ENCODE data around the gene DCAF8.

DCAF8 gene

GRCh38 chr1:160238408-160238807 is 23.9 kb downstream of the DCAF8 start:
- peak in 1 of 2 experiments; percentile 37 for DNase-seq (ENCODE audit: low read depth in 1 of 2, low spot score in 1 of 2)
- Histone ChIP-seq H3K4me3 (replicated peaks; ENCODE audit: insufficient read depth, low read length) (no peak overlapping the region), H3K27me3 (ENCODE audit: insufficient read depth, poor library complexity, severe bottlenecking) (no peaks in the 10 kb centered on the region), H3K27ac (replicated peaks) (no peak overlapping the region)
- no peak for TF ChIP-seq SPI1 (IDR thresholded peaks at IDR 0.05; ENCODE audit: borderline replicate concordance, low read depth)
- TF ChIP-seq CTCF (IDR thresholded peaks at IDR 0.05; ENCODE audit: insufficient read depth, low read length) = no peak
- no peak for TF ChIP-seq POLR2AphosphoS5 (IDR thresholded peaks at IDR 0.05; ENCODE audit: low read depth)
- no peak for TF ChIP-seq GABPA (IDR thresholded peaks at IDR 0.05; ENCODE audit: low read depth)
- no peak for TF ChIP-seq REST (IDR thresholded peaks at IDR 0.05; ENCODE audit: insufficient replicate concordance, low read depth)

GRCh38 chr1:160237558-160237957 is 24.8 kb downstream of the DCAF8 start:
- Histone ChIP-seq H3K27ac (replicated peaks) (no peak overlapping the region), H3K27me3 (ENCODE audit: insufficient read depth, poor library complexity, severe bottlenecking) (no peaks in the 10 kb centered on the region), H3K4me3 (replicated peaks; ENCODE audit: insufficient read depth, low read length) (no peak overlapping the region)
- DNase-seq (ENCODE audit: low read depth in 1 of 2, low spot score in 1 of 2) = no peak
- TF ChIP-seq CTCF (IDR thresholded peaks at IDR 0.05; ENCODE audit: insufficient read depth, low read length) = no peak
- TF ChIP-seq GABPA (IDR thresholded peaks at IDR 0.05; ENCODE audit: low read depth) = no peak
- TF ChIP-seq POLR2AphosphoS5 (IDR thresholded peaks at IDR 0.05; ENCODE audit: low read depth) = no peak
- TF ChIP-seq SPI1 (IDR thresholded peaks at IDR 0.05; ENCODE audit: borderline replicate concordance, low read depth) = no peak
- TF ChIP-seq REST (IDR thresholded peaks at IDR 0.05; ENCODE audit: insufficient replicate concordance, low read depth) = no peak

- no peak for TF ChIP-seq POLR2AphosphoS5 (IDR thresholded peaks at IDR 0.05; ENCODE audit: low read depth)
- TF ChIP-seq REST (IDR thresholded peaks at IDR 0.05; ENCODE audit: insufficient replicate concordance, low read depth) = no peak
- H3K4me3 ChIP-seq (replicated peaks; ENCODE audit: insufficient read depth, low read length) = no peak overlapping the region
- DNase-seq (ENCODE audit: low read depth in 1 of 2, low spot score in 1 of 2) = no peak
- no peaks in the 10 kb centered on the region for H3K27me3 ChIP-seq (ENCODE audit: insufficient read depth, poor library complexity, severe bottlenecking)
- H3K27ac ChIP-seq (replicated peaks) = no peak overlapping the region
Observed at GRCh38 chr1:160236806-160237205, 25.5 kb downstream of the DCAF8 start.

- no peak for DNase-seq (ENCODE audit: low read depth in 1 of 2, low spot score in 1 of 2)
- H3K27ac ChIP-seq (replicated peaks) = no peak overlapping the region
- H3K27me3 ChIP-seq (ENCODE audit: insufficient read depth, poor library complexity, severe bottlenecking) = no peaks in the 10 kb centered on the region
- H3K4me3 ChIP-seq (replicated peaks; ENCODE audit: insufficient read depth, low read length) = no peak overlapping the region
- TF ChIP-seq POLR2AphosphoS5 (IDR thresholded peaks at IDR 0.05; ENCODE audit: low read depth) (no peak), CTCF (IDR thresholded peaks at IDR 0.05; ENCODE audit: insufficient read depth, low read length) (no peak), GABPA (IDR thresholded peaks at IDR 0.05; ENCODE audit: low read depth) (no peak)
Observed at GRCh38 chr1:160232911-160233310, 29.4 kb downstream of the DCAF8 start.

Data from HL-60 (cell line).